Fibroblast of upper back skin (primary cell): ENCODE data around the gene ZNF644.
"Not testable (repeated sequence)": the region's sequence is repeated elsewhere in the genome, so short reads cannot be mapped to it uniquely, and the experiment has no call there.

Experiments
- DNase-seq: peaks from one replicate; pipeline ENCODE4 v3.0.0-alpha.2; 2013

ZNF644 gene

DNA sequence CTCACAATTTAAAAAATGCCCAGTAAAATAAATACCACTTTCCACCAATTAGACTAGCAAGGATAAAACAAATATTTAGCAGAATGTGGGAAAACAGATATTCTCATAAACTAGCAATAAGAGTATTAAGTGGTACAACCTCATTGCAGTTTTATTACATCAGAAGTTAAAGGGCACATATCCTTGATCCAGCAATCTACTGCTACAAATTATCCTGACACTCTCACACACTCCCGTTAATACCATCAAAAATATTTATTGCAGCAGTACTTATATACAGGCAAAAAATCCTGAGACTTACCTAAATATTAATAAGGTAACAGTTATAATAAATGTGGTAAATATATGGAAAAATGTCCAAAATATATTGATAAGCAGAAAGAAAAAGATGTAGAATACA is 44.3 kb downstream of the ZNF644 start:
- DNase-seq = no peak

DNA sequence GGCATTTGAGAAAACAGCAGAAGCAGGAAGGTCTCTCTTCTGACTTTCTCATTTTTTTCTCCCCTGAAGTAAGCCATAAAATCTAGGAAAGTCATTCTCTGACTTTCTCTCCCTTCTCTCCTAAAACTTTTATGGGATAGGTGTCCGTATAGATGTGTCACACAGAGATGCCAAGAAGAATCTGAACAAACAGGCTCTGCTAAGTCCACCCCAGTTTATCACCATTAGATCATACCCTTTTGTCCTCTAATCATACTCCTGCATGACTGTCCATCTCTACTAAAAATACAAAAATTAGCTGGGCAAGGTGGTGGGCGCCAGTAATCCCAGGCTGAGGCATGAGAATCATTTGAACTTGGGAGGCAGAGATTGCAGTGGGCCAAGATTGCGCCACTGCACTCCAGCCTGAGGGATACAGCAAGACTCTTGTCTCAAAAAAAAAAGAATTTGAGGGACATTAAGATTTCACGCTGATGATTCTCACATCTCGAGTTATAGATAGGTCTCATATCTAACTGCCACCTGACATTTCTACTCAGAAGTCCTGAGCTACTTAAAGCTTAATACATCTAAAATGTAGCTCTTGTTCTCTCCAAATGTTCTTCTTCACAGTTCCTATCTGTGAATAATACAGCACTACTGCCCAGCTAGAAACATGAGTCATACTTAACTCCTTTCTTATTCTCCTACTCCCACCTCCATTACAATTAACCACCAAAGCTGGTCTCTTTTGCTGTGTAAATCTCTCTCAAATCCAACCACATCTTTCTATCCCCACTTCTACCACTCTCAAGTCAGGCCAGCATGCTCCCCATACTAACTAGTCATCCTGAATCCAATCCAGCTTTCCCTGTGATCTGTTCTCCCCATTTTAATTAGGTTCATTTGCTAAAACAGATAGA is 47.7 kb downstream of the ZNF644 start:
- peak; percentile 53 for DNase-seq

- no peak for DNase-seq
These were observed 51.6 kb downstream of the ZNF644 start for GRCh38 chr1:90970208-90970607.

- no peak for DNase-seq
These were observed 52.6 kb downstream of the ZNF644 start for GRCh38 chr1:90969241-90969640.

DNA sequence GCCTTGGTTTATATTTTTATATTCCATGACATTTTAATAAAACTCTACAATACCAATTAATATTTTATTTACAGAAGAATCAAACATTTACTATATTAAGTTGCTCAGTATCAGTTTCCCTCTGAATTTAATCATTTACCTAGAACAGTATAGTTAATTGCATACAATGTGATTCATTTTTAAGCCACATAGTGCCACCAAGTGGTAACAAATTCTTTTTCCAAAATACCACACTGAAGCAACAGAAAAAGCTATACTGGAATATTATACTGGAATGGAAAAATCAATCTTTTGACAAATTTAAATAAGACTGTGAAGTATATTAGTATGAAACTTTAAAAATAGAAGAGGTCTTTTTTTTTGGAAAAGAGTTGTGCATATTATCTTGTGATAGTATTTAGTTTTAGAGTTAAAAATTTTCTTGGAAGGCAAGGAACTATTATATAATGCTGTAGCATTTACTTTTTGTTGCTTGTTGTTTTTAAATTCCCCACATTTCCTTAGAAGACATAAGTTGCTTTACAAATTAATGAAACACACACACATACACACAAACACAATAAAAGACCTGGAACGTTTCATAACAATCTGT is 57.3 kb downstream of the ZNF644 start:
- DNase-seq = peak; percentile 24

DNA sequence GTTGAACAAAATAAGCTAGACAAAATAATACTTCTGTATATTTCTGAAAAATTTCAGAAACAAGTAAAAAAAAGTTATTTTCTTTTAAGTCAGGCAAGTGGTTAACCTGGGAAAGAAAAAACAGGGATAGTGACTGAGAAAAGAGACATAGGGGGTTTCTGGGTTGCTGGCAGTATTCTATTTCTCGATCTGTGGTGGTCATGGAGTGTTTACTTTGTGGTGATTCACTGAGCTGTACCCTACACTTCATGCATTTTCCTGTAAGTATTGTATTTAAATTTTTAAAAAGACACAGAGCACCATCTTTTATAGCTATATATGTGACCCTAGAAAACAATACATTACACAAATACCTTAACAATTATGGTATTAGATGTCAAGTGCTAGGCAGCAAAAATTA is 58.2 kb downstream of the ZNF644 start:
- DNase-seq = no peak

GRCh38 chr1:90963236-90963635 is 58.6 kb downstream of the ZNF644 start:
- DNase-seq = no peak

- DNase-seq = no peak
These were observed 62.3 kb downstream of the ZNF644 start for GRCh38 chr1:90959352-90960206.

DNA sequence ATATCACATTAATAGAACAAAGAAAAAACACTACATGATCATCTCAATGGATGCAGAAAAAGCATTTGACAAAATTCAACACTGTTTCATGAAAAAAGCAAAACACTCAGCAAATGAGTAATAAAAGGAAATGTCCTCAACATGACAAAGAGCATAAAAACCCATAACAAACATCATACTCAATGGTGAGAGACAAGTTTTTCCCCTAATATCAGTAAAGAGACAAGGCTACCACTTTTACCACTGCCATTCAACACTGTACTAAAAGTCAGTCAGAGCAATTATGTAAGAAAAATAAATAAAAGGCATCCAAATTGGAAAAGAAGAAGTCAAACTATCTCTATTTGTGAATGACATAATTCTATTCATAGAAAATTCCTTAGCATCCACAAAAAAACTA is 64.3 kb downstream of the ZNF644 start:
- DNase-seq = no peak

DNA sequence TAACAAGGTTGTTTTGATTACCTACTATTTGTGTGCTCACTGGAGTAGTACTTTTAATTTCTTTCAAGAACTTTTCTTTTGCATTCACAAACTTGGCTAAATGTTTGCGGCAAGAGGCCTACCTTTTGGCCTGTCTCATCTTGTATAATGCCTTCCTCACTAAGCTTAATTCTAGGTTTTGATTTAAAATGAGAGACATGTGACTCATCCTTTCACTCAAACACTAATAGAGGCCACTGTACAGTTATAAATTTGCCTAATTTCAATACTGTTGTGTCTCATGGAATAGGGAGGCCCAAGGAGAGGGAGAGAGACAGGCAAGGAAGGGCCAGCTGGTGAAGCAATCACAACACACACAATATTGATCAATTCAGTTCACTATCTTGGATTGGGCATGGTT is 66.1 kb downstream of the ZNF644 start:
- DNase-seq = no peak

DNA sequence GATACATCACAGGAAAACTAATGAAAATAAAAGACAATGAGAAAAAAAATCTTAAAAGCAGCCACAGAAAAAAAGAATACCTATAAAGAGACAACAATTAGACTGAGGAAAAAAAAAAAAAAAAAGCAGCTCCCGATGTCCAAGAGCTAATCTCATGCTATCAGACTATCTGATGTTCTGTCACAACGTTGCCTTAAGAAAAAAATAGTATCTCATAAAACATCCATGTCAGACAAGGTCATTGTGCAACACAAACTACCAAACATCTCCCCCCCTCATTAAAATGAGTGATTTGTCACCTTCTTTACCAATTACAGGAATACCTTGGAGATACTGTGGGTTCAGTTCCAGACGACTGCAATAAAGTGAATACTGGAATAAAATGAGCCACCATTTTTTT is 68.9 kb downstream of the ZNF644 start:
- DNase-seq = no peak

- no peak for DNase-seq
These were observed 70.8 kb downstream of the ZNF644 start for GRCh38 chr1:90951009-90951408.

DNA sequence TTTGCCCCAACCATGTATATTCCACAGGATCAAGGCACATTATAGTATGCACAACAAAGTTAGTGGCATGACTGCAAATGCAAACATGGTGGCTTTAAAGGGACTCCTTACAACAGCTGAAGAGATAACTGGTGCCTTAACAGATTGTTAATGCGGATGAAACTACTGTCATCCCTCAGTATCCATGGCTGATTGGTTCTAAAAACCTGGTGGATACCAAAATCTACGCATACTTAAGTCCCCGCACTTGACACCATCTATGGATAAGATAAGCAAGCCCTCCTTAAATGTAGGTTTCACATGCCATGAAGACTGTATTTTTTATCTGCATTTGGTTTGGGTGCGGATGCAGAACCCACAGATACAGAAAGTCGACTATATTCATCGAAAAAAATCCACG is 73.5 kb downstream of the ZNF644 start:
- no peak for DNase-seq

DNA sequence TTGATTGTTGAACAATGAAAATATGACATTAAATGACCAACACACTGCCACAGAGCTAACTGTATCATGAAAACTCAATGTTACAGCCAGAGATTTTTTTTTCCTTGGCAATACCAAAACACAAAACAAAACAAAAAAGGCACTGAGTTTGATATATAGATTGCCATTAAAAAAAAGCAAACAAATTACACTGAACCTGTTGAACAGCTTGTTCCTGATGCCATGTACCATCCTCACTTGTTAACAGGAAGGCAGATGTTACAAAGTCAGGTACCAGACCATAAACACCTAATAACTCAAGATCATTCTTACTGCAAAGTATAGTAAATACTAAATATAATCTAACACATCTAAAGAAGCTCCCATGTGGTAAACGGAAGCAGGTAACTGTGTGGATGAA is 75.2 kb downstream of the ZNF644 start:
- DNase-seq = no peak

DNA sequence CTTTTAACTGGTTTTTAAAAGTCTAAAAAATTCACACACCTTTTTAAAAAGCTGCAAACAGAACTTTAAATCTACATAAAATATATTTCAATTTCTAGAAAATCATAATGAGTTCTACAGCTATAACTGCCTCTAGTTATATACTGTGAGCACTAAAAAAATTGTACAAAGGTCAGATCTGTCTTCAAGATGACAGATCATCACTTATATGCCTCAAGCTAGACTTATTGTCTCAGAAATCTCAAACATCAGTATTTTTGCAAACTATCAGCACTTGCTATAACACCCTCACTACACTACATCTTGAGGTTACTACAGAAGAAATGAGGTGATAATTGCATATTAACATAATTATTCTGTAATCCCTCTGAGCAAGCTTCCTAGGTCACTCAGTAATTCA is 76.5 kb downstream of the ZNF644 start:
- no peak for DNase-seq

DNA sequence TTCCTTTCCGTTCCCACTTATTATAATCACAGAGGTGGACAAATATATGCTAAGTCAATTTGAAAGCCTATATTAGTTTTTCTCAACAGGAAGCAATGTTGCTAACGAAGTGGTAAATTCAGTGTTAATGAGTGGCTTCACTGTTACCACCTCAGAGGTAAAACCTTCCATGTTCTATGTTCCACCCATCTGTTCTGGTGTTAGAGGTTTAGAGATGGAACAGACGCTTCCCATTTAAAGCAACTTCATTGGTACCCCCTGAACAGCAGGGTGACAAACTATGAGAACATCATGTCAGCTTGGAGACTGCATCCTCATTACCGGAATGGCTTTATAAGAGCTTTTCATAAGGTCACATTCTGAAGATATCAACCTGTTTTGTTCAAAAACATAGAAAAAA is 77.9 kb downstream of the ZNF644 start:
- DNase-seq = no peak

- no peak for DNase-seq
These were observed 81.1 kb downstream of the ZNF644 start for GRCh38 chr1:90940746-90941145.

- DNase-seq = peak; percentile 3
These were observed 85.1 kb downstream of the ZNF644 start for GRCh38 chr1:90936731-90937130.

DNA sequence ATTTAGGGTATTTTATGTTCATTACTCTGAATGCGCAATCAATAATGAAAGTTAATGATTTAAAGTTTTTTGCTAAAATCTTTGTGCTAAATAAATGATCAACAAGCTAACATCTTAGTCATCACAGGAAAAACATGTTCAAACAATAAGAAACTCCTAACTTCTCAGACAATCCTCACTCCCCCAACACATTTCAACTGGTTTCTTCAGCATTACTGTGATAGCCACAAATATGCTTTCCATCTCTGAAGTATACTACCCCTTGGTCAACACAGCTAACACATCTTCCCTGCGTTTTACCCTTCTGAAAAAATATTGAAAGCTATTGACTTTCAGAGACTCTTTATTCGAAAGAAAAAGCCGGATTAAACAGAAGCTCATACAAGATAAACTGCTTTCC is 85.8 kb downstream of the ZNF644 start:
- peak; percentile 27 for DNase-seq

DNA sequence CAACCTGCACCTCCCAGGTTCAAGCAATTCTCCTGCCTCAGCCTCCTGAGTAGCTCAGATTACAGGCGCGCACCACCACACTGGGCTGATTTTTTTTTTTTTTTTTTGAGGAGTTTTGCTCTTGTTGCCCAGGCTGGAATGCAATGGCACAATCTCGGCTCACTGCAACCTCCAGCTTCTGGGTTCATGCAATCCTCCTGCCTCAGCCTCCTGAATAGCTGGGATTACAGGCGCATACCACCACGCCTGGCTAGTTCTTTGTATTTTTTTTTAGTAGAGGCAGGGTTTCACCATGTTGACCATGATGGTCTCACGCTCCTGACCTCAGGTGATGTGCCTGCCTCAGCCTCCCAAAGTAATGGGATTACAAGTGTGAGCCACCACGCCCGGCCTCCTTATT is 93.6 kb downstream of the ZNF644 start:
- DNase-seq = not testable (repeated sequence)

DNA sequence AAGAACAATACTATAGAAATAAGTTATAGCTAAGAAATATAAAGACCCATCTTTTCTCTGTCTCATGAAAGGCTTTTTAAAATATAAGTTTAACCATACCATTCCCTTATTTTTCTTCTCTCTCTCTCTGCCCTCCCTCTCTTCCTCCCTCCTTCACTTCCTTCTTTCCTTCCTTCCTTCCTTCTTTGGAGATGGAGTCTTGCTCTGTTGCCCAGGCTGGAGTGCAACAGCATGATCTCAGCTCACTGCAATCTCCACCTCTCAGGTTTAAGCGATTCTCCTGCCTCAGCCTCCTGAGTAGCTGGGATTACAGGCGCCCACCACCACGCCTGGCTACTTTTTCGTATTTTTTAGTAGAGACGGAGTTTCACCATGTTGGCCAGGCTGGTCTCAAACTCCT is 94.2 kb downstream of the ZNF644 start:
- DNase-seq = not testable (repeated sequence)

- no peak for DNase-seq
These were observed 94.9 kb downstream of the ZNF644 start for GRCh38 chr1:90926971-90927370.
